NK-92 (cell line): ENCODE measurements around the gene RAP1GAP2.
"Not testable (repeated sequence)": the region's sequence is repeated elsewhere in the genome, so short reads cannot be mapped to it uniquely, and the experiment has no call there.

ENCODE experiments used
- DNase-seq: peaks from one replicate; lab custom pipeline; 2025; ENCODE audit not compliant: unreplicated experiment; lab: John Stamatoyannopoulos, UW

The RAP1GAP2 gene

GRCh38 chr17:2785376-2785775 is 10.9 kb upstream of the RAP1GAP2 start:
- not testable (repeated sequence) for DNase-seq

- peak; percentile 14 for DNase-seq
Observed at GRCh38 chr17:2786176-2786881, 9.9 kb upstream of the RAP1GAP2 start.

- no peak for DNase-seq
Observed at GRCh38 chr17:2789700-2790099, 6.5 kb upstream of the RAP1GAP2 start.

GRCh38 chr17:2792366-2793169 is 3.7 kb upstream of the RAP1GAP2 start:
- no peak for DNase-seq

- no peak for DNase-seq
Observed at GRCh38 chr17:2794111-2794803, 2.0 kb upstream of the RAP1GAP2 start.

GRCh38 chr17:2795441-2796163 is 636 bp upstream of the RAP1GAP2 start:
- DNase-seq = no peak

- DNase-seq = no peak
Observed at GRCh38 chr17:2797226-2797625, 988 bp downstream of the RAP1GAP2 start.

GRCh38 chr17:2797637-2798036 is 1.4 kb downstream of the RAP1GAP2 start:
- DNase-seq = no peak

GRCh38 chr17:2798188-2798587 is 1.9 kb downstream of the RAP1GAP2 start:
- DNase-seq = no peak

- DNase-seq = no peak
Observed at GRCh38 chr17:2798678-2799077, 2.4 kb downstream of the RAP1GAP2 start.

- no peak for DNase-seq
Observed at GRCh38 chr17:2799653-2800052, 3.4 kb downstream of the RAP1GAP2 start.

GRCh38 chr17:2800367-2800766 is 4.1 kb downstream of the RAP1GAP2 start:
- no peak for DNase-seq

- DNase-seq = no peak
Observed at GRCh38 chr17:2801841-2802240, 5.6 kb downstream of the RAP1GAP2 start.

- no peak for DNase-seq
Observed at GRCh38 chr17:2802574-2802973, 6.3 kb downstream of the RAP1GAP2 start.

- DNase-seq = no peak
Observed at GRCh38 chr17:2803386-2803785, 7.1 kb downstream of the RAP1GAP2 start.

GRCh38 chr17:2803971-2804370 is 7.7 kb downstream of the RAP1GAP2 start:
- no peak for DNase-seq

- no peak for DNase-seq
Observed at GRCh38 chr17:2804912-2805311, 8.7 kb downstream of the RAP1GAP2 start.

GRCh38 chr17:2805961-2806360 is 9.7 kb downstream of the RAP1GAP2 start:
- DNase-seq = no peak

- no peak for DNase-seq
Observed at GRCh38 chr17:2808367-2809335, 12.4 kb downstream of the RAP1GAP2 start.

GRCh38 chr17:2809337-2809736 is 13.1 kb downstream of the RAP1GAP2 start:
- no peak for DNase-seq
